ENCODE data around the gene MYH9.

Gene MYH9

GRCh38 chr22:36239150-36239400 is 148.7 kb downstream of the MYH9 start:
- no peak for DNase-seq

- no peak for DNase-seq
These were observed 149.2 kb downstream of the MYH9 start for GRCh38 chr22:36238373-36239149.

GRCh38 chr22:36237462-36238372 is 150.1 kb downstream of the MYH9 start:
- DNase-seq = peak; percentile 35

- DNase-seq = no peak
These were observed 151.1 kb downstream of the MYH9 start for GRCh38 chr22:36236388-36237319.

GRCh38 chr22:36235585-36235984 is 152.2 kb downstream of the MYH9 start:
- DNase-seq = no peak

GRCh38 chr22:36234919-36235318 is 152.8 kb downstream of the MYH9 start:
- no peak for DNase-seq

- no peak for DNase-seq
These were observed 153.6 kb downstream of the MYH9 start for GRCh38 chr22:36234213-36234612.

GRCh38 chr22:36233796-36234195 is 154.0 kb downstream of the MYH9 start:
- no peak for DNase-seq

GRCh38 chr22:36232715-36233401 is 154.9 kb downstream of the MYH9 start:
- DNase-seq = no peak

Data from activated CD4-positive, alpha-beta T cell treated with anti-CD3 and anti-CD28 coated beads for 48 hours (primary cell).